Thoracic aorta (tissue), 2 donors: ENCODE results near the gene GFRAL. TPM values are rescaled to one million over a fixed set of nuclear protein-coding genes. Genes with fewer than 3 reads are reported as not detected.

ENCODE experiments used
- ATAC-seq: fragments of 150-250 bp; one replicate; pipeline ENCODE4 v1.8.0; 2017; ENCODE audit warnings: low read depth; ENCODE audit not compliant: insufficient number of reproducible peaks, low FRiP score
- DNase-seq: peaks from one replicate; pipeline ENCODE4 v3.0.0-alpha.2; 2020; ENCODE audit warnings: low spot score
- H3K27ac ChIP-seq, 2 donors: fragments of 200-600 bp; sonication (generic); 1 replicate in 1 of 2; 2 replicates in 1 of 2; pipeline ENCODE4 v1.5.1; 2016; ENCODE audit warnings: mild to moderate bottlenecking in 2 of 2, moderate library complexity in 2 of 2
- H3K27me3 ChIP-seq: fragments of 200-600 bp; sonication (generic); replicated peaks from 2 replicates; pipeline ENCODE4 v1.6.0; 2016; ENCODE audit warnings: mild to moderate bottlenecking; ENCODE audit not compliant: insufficient read depth
- H3K36me3 ChIP-seq: fragments of 200-600 bp; sonication (generic); one replicate; pipeline ENCODE4 v1.5.1; 2016
- H3K4me1 ChIP-seq, 2 donors: fragments of 200-600 bp; sonication (generic); 1 replicate in 1 of 2; 2 replicates in 1 of 2; pipeline versions ENCODE4 v1.5.1 to v1.6.0; 2016; ENCODE audit warnings: low read depth in 2 of 2, mild to moderate bottlenecking in 1 of 2; ENCODE audit not compliant: control insufficient read depth in 1 of 2
- H3K4me3 ChIP-seq: fragments of 200-600 bp; sonication (generic); 2 replicates; pipeline ENCODE4 v1.5.1; 2016; ENCODE audit warnings: mild to moderate bottlenecking
- H3K9me3 ChIP-seq: fragments of 200-600 bp; sonication (generic); 2 replicates; pipeline ENCODE4 v1.5.1; 2016
- CTCF ChIP-seq: fragments of 200-600 bp; sonication (generic); IDR thresholded peaks from one replicate; pipeline ENCODE4 v1.5.1; 2019; ENCODE audit warnings: antibody characterized with exemption
- total RNA-seq, 2 donors: library from RNA; depleted of rRNA; stranded (reverse); fragments of >200 nt; gene quantifications; one replicate each; pipeline versions ENCODE4 v1.1.0 to v1.2.3, GENCODE V29; 2016

Gene GFRAL, protein sequence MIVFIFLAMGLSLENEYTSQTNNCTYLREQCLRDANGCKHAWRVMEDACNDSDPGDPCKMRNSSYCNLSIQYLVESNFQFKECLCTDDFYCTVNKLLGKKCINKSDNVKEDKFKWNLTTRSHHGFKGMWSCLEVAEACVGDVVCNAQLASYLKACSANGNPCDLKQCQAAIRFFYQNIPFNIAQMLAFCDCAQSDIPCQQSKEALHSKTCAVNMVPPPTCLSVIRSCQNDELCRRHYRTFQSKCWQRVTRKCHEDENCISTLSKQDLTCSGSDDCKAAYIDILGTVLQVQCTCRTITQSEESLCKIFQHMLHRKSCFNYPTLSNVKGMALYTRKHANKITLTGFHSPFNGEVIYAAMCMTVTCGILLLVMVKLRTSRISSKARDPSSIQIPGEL
- not detected for total RNA-seq

DNA sequence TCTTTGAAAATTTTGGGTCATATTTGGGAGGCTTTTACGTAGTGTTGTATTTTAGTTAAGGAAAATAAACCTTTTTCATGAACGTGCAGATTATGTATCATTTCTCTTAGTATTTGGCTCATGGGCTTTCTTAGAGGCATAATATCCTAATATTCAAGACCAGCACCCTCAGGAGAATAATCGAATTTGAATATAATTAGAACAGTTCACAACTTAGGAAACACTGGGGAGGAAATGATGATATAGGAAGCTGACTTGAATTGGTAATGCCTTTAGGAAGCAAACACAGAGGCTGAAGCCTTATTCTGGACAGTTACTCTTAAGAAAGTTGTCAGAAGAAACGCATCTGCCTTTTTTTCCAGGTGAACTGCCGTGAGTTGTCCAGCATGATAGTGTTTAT, at the start of gene GFRAL:
Gene GFRAL (plus strand): TSS at position 301 of the 400 bp plus-strand sequence. CDS start 86 bp downstream, at position 387.
- H3K36me3 ChIP-seq, result no peaks in the 10 kb centered on the region
- DNase-seq (no peak), ATAC-seq (no peak)
- no peak for TF ChIP-seq CTCF
- H3K4me1 ChIP-seq, result no peaks in the 10 kb centered on the region
- H3K4me3 ChIP-seq, result no peak within 1 kb of the TSS
- no peaks in the 10 kb centered on the region for H3K9me3 ChIP-seq
- H3K27me3 ChIP-seq, result no peaks in the 10 kb centered on the region
- H3K27ac ChIP-seq, result no peak within 1 kb of the TSS

DNA sequence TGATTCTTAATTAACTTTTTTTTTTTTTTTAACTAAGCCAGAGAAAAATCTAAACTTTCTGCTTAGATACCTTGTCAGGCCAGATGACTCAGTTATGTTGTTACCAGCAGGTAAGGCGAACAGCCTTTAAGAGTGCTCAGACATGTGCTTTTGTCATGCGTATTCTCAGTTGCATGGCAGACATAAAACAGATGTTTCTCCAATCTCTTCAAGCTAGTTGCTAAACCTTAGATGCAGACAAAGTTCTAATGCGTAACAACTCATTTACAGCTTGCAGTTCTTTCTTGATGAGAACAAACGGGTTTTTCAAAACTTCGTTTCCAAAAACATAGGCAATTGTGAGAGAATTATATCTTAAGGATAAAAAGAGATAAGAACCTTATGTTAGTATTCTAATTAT, 49.6 kb upstream of the GFRAL start:
- ATAC-seq (no peak), DNase-seq (no peak)
- peaks cover 0 to 4% of the 10 kb centered on the region in 2 donors for H3K4me1 ChIP-seq
- H3K27me3 ChIP-seq, result no peaks in the 10 kb centered on the region
- no peak overlapping the region for H3K4me3 ChIP-seq
- H3K36me3 ChIP-seq, result no peaks in the 10 kb centered on the region
- no peak overlapping the region for H3K27ac ChIP-seq
- no peaks in the 10 kb centered on the region for H3K9me3 ChIP-seq
- TF ChIP-seq CTCF, result no peak

GRCh38 chr6:55281215-55281614, 46.1 kb upstream of the GFRAL start:
- no peaks in the 10 kb centered on the region for H3K9me3 ChIP-seq
- DNase-seq (no peak), ATAC-seq (no peak)
- TF ChIP-seq CTCF, result no peak
- H3K27ac ChIP-seq, result no peak overlapping the region
- no peaks in the 10 kb centered on the region for H3K27me3 ChIP-seq
- no peak overlapping the region for H3K4me3 ChIP-seq
- no peaks in the 10 kb centered on the region for H3K36me3 ChIP-seq
- H3K4me1 ChIP-seq, result peaks cover 0 to 4% of the 10 kb centered on the region in 2 donors

- DNase-seq, result no peak
Observed at GRCh38 chr6:55282115-55282514, 45.2 kb upstream of the GFRAL start.

DNA sequence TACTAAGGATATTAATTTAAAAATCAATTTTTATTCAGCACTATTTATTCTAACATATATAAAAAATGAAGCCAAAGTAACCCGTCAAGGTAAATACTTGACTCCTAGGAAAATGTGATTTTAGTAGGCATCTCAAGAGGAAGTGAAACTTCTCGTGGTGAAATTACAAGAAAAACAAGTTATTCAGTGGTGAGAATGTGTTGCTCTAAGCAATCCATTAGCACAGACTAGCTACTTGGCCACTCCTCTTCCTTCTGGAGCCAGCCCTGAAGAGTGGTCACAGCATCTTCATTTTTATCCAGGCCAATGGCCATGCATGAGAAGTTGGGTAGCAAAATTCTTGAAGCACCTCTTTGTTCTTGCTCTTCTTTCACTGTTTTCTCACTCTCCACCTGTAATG, 40.4 kb upstream of the GFRAL start:
- H3K27me3 ChIP-seq, result no peaks in the 10 kb centered on the region
- no peaks in the 10 kb centered on the region for H3K9me3 ChIP-seq
- no peak overlapping the region for H3K27ac ChIP-seq
- H3K4me1 ChIP-seq, result no peaks in the 10 kb centered on the region
- no peak overlapping the region for H3K4me3 ChIP-seq
- H3K36me3 ChIP-seq, result no peaks in the 10 kb centered on the region
- no peak for TF ChIP-seq CTCF
- no peak for ATAC-seq
- no peak for DNase-seq

More at GRCh38 chr6:55282115-55282514, 45.2 kb upstream of the GFRAL start:
- Histone ChIP-seq H3K4me1 (peaks cover 0 to 2% of the 10 kb centered on the region in 2 donors), H3K27me3 (no peaks in the 10 kb centered on the region), H3K9me3 (no peaks in the 10 kb centered on the region), H3K4me3 (no peak overlapping the region), H3K36me3 (no peaks in the 10 kb centered on the region), H3K27ac (no peak overlapping the region)
- ATAC-seq, result no peak
- TF ChIP-seq CTCF, result no peak
